Naive thymus-derived CD4-positive, alpha-beta T cell (primary cell): Measurements from ENCODE around the gene POU3F1. TPM values are rescaled to one million over a fixed set of nuclear protein-coding genes. Genes with fewer than 3 reads are reported as not detected.
A peak's percentile ranks its signal among the peaks of the same experiment; 100 is the strongest.

ENCODE experiments used
- ATAC-seq: fragments of 150-1000 bp; cut with Tn5 transposase; 2 replicates; pipeline ENCODE4 v1.10.0; 2021; ENCODE audit warnings: mild to moderate bottlenecking, moderate library complexity
- CTCF ChIA-PET: fragments of 350-600 bp; sonication (Branson Sonifier 250); formaldehyde crosslinking; loops from one replicate; lab custom pipeline; 2021; ENCODE audit warnings: antibody characterized with exemption; lab: Charles Lee
- POLR2A ChIA-PET: fragments of 350-600 bp; sonication (Branson Sonifier 250); formaldehyde crosslinking; loops from one replicate; lab custom pipeline; 2021; ENCODE audit warnings: antibody characterized with exemption, inconsistent platforms; lab: Charles Lee
- DNase-seq, 9 donors: peaks; one replicate each; pipeline versions ENCODE4 v3.0.0 to v3.0.0-alpha.2; 2020 to 2022; ENCODE audit warnings: mixed read lengths in 1 of 9
- H3K27ac ChIP-seq: one replicate; pipeline ENCODE4 v1.7.0; 2013; ENCODE audit warnings: mild to moderate bottlenecking, low read depth, low read length, moderate library complexity
- H3K27me3 ChIP-seq, 2 donors: one replicate each; pipeline ENCODE4 v1.7.0; 2013; ENCODE audit warnings: low read length in 2 of 2, mild to moderate bottlenecking in 2 of 2, moderate library complexity in 2 of 2; ENCODE audit not compliant: control insufficient read depth in 2 of 2, insufficient read depth in 2 of 2
- H3K36me3 ChIP-seq, 3 experiments: 1 replicate in 2 of 3; 2 replicates in 1 of 3; pipeline ENCODE4 v1.7.0; 2013; ENCODE audit warnings: low read length in 3 of 3, mild to moderate bottlenecking in 3 of 3, moderate library complexity in 1 of 3; ENCODE audit not compliant: insufficient read depth in 3 of 3, control insufficient read depth in 2 of 3
- H3K4me1 ChIP-seq, 2 donors: one replicate each; pipeline ENCODE4 v1.7.0; 2013; ENCODE audit warnings: low read length in 2 of 2, mild to moderate bottlenecking in 2 of 2, moderate library complexity in 1 of 2; ENCODE audit not compliant: control insufficient read depth in 2 of 2, insufficient read depth in 2 of 2
- H3K4me3 ChIP-seq: 2 replicates; pipeline ENCODE4 v1.7.0; 2013; ENCODE audit warnings: mild to moderate bottlenecking, low read length
- H3K9me3 ChIP-seq, 3 experiments: 1 replicate in 2 of 3; 2 replicates in 1 of 3; pipeline ENCODE4 v1.7.0; 2013; ENCODE audit warnings: low read length in 3 of 3; ENCODE audit not compliant: control insufficient read depth in 2 of 3
- H3K27ac Mint-ChIP-seq, 9 donors: one replicate each; pipeline ENCODE4 v1.8.0; 2020 to 2022; ENCODE audit warnings: mixed read lengths in 9 of 9, mild to moderate bottlenecking in 8 of 9, moderate library complexity in 5 of 9, inconsistent platforms in 2 of 9
- H3K27me3 Mint-ChIP-seq, 5 donors: one replicate each; pipeline ENCODE4 v1.8.0; 2021 to 2022; ENCODE audit warnings: mixed read lengths in 5 of 5, mild to moderate bottlenecking in 1 of 5
- H3K36me3 Mint-ChIP-seq, 5 donors: one replicate each; pipeline ENCODE4 v1.8.0; 2020 to 2022; ENCODE audit warnings: mixed read lengths in 5 of 5, mild to moderate bottlenecking in 3 of 5, inconsistent platforms in 1 of 5
- H3K4me1 Mint-ChIP-seq, 7 donors: one replicate each; pipeline ENCODE4 v1.8.0; 2020 to 2022; ENCODE audit warnings: mixed read lengths in 7 of 7, mild to moderate bottlenecking in 3 of 7, inconsistent platforms in 1 of 7
- H3K4me3 Mint-ChIP-seq, 10 donors: one replicate each; pipeline ENCODE4 v1.8.0; 2020 to 2022; ENCODE audit warnings: mild to moderate bottlenecking in 10 of 10, mixed read lengths in 10 of 10, moderate library complexity in 6 of 10, inconsistent platforms in 2 of 10
- H3K9me3 Mint-ChIP-seq, 11 donors: one replicate each; pipeline ENCODE4 v1.8.0; 2020 to 2022; ENCODE audit warnings: mixed read lengths in 11 of 11, mild to moderate bottlenecking in 4 of 11, inconsistent platforms in 1 of 11, moderate library complexity in 1 of 11
- intact Hi-C, 2 donors: fragments of 100-400 bp; cut with micrococcal nuclease; formaldehyde crosslinking; loops; one replicate each; pipeline ENCODE4 v1.15.1; 2023
- polyA plus RNA-seq, 2 donors: library from polyadenylated mRNA; unstranded; fragments of 300-500 nt; fragmentation: Illumina TruSeq; gene quantifications; one replicate each; pipeline ENCODE4 v1.2.3, GENCODE V29; 2021
- total RNA-seq, 6 experiments: library from RNA in 5 of 6; stranded (reverse) in 5 of 6; gene quantifications; 1 replicate in 5 of 6; 2 replicates in 1 of 6; pipeline ENCODE4 v1.2.3 and lab custom pipeline; 2021 to 2026

The POU3F1 gene
- total and polyA plus RNA-seq, 7 experiments from 2014 or later = 0.17 to 0.19 TPM; not detected in 5

DNA sequence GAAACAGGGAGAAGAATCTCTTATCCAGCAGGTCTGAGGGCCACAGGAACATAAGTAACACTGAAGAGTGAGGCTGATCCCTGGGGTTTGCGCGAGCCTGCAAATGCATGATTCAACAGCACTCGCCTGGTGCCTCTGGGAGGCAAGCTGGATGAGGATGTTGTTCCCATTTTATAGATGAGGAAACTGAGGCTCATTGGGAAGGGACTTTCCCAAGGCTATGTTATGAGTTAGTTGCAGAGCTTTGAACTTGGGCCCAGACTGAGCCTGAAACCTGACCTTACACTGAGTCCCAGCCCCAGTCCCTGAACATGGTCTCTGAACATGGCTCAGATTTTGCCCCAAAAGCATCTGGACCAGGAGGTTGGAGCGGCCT is 27.7 kb upstream of the POU3F1 start:
- Mint-ChIP-seq H3K36me3 (no peaks in the 10 kb centered on the region), H3K27ac (no peak overlapping the region), H3K9me3 (no peaks in the 10 kb centered on the region), H3K4me1 (peaks cover 0 to 2% (median 0%) of the 10 kb centered on the region in 7 donors), H3K27me3 (peaks cover 13 to 61% (median 33%) of the 10 kb centered on the region in 5 donors), H3K4me3 (no peak overlapping the region)
- Histone ChIP-seq H3K4me1 (no peaks in the 10 kb centered on the region), H3K4me3 (no peak overlapping the region), H3K36me3 (no peaks in the 10 kb centered on the region), H3K9me3 (no peaks in the 10 kb centered on the region), H3K27me3 (no peaks in the 10 kb centered on the region), H3K27ac (no peak overlapping the region)
- CTCF ChIA-PET = no interaction called here
- DNase-seq (no peak), ATAC-seq (no peak)
- intact Hi-C loops = no loop called here
- POLR2A ChIA-PET = no interaction called here

DNA sequence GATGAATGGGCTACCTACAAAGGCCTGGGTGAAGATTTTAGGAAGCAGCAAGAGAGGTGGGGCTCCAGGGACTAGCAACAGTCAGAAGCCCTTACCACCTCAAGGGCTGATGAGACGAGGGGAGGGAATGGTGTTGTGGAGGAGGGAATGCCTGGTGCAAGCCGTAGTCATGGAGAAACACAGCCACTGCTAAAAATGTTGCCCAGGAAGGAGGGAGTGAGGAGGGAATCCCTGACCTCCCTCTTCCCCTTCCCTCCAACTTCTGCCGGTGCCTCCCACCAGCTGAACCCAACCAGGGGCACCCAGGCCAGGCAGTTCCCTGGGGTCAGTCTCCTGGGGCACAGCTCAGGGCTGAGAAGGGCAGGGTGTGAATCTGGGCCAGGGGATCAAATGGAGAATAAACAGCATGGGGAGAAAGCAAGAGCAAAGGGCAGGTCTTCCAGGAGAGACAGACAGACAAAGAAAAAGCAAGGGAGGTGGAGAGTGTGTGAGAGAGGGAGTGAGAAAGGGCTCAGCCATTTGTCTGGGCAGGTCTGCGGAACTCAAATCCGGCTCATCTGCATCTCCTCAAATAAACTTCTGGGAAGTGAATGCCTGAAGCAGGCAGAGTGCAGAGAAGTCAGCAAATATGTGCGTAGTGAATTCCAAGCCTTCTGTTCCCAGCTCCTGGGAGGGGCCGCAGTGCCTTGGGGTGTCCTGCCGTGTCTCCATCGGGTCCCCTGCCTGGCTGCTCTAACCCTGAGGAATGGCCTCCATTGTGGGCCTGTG is 27.1 kb upstream of the POU3F1 start:
- Histone ChIP-seq H3K4me1 (no peaks in the 10 kb centered on the region), H3K9me3 (no peaks in the 10 kb centered on the region), H3K27ac (no peak overlapping the region), H3K36me3 (no peaks in the 10 kb centered on the region), H3K4me3 (no peak overlapping the region), H3K27me3 (no peaks in the 10 kb centered on the region)
- Mint-ChIP-seq H3K4me1 (peaks cover 0 to 2% (median 0%) of the 10 kb centered on the region in 7 donors), H3K9me3 (no peaks in the 10 kb centered on the region), H3K4me3 (no peak overlapping the region), H3K27ac (no peak overlapping the region), H3K36me3 (no peaks in the 10 kb centered on the region), H3K27me3 (peaks cover 17 to 66% (median 38%) of the 10 kb centered on the region in 5 donors)
- CTCF ChIA-PET = no interaction called here
- DNase-seq = no peak
- ATAC-seq = no peak
- POLR2A ChIA-PET = no interaction called here
- intact Hi-C loops = no loop called here

DNA sequence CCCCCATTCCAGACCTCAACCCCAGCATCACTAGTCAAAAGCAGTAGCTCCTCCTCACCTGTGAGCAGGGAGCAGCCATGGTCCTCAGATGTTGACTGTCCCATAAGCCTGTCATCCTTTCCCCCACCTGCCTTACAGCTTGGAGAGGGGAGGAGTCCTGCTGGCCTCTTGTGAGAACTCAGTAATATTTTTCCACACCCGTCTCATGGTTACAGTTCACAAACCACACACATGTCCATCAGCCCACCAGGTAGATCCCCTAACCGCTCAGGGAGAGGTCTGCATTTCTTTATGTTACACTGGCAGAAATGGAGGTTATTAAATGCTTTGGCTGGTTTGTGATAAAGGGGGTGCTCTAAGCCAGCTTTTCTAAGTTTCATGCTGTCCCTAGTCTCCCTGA is 26.3 kb upstream of the POU3F1 start:
- no peak overlapping the region for H3K4me3 Mint-ChIP-seq
- intact Hi-C loops = no loop called here
- no peak overlapping the region for H3K27ac Mint-ChIP-seq
- Histone ChIP-seq H3K36me3 (no peaks in the 10 kb centered on the region), H3K27me3 (no peaks in the 10 kb centered on the region), H3K9me3 (no peaks in the 10 kb centered on the region), H3K27ac (no peak overlapping the region), H3K4me3 (no peak overlapping the region), H3K4me1 (no peaks in the 10 kb centered on the region)
- ChIA-PET CTCF (interaction anchor here (0.6 kb wide), 1 partner anchor 9 kb away, joined by 5 read pairs; no protein-coding TSS in a partner anchor), POLR2A (no interaction called here)
- no peaks in the 10 kb centered on the region for H3K36me3 Mint-ChIP-seq
- peaks cover 0 to 2% (median 0%) of the 10 kb centered on the region in 7 donors for H3K4me1 Mint-ChIP-seq
- DNase-seq (no peak), ATAC-seq (no peak)
- no peaks in the 10 kb centered on the region for H3K9me3 Mint-ChIP-seq
- peaks cover 24 to 72% (median 43%) of the 10 kb centered on the region in 5 donors for H3K27me3 Mint-ChIP-seq

DNA sequence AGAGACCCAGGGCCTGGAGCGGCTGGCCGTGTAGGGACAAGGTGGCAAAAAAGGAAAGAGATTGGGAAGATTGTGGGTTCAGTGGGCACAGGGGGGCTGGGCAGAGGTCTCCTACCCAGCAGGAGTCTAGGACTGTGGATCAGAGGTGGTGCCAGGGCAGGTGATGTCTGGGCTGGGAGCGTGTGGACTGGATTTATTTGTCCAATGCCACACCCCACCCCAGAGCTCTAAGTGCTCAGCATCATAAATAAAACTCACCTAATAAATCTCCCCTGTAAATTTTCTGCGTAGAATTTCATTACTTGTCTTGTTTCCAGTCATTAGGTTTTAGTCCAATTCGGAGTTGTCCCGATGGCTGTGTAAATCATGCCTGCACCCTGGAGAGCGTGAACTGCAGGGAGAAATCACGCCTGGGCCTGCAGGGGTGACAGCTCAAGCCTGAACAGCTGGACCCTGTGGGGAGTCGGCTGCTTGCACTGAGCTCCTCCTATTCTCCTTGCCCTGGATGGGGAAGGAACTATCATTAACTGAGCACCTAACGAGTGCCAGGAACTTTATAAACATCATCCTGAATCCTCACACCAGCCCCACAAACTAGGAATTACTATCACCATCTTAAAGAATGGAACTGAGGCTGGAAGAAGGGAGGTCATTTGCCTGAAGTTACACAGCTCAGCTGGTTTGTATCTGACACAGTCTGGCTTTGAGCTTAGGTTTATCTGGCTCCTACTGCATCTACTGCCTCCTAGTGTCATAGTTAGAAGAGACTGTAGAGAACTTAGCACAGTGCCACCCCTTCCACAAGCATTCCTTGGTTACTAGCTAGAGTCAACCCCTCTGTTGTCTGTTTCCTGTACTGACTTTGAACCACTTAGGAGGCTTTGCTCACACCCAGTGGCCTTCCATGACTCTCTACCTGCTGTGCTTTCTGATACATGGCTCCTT is 25.0 kb upstream of the POU3F1 start:
- CTCF ChIA-PET = interaction anchor here (0.7 kb wide), 1 partner anchor 18 kb away, joined by 3 read pairs; no protein-coding TSS in a partner anchor
- intact Hi-C loops = no loop called here
- Mint-ChIP-seq H3K4me3 (no peak overlapping the region), H3K27ac (no peak overlapping the region), H3K36me3 (no peaks in the 10 kb centered on the region), H3K27me3 (peaks cover 31 to 73% (median 44%) of the 10 kb centered on the region in 5 donors), H3K9me3 (no peaks in the 10 kb centered on the region), H3K4me1 (peaks cover 0 to 2% (median 0%) of the 10 kb centered on the region in 7 donors)
- DNase-seq = peak in 1 of 9 donors; percentile 7
- peak; percentile 41 for ATAC-seq
- no peak overlapping the region for H3K27ac ChIP-seq
- no peak overlapping the region for H3K4me3 ChIP-seq
- H3K9me3 ChIP-seq = no peaks in the 10 kb centered on the region
- no peaks in the 10 kb centered on the region for H3K36me3 ChIP-seq
- POLR2A ChIA-PET = no interaction called here
- no peaks in the 10 kb centered on the region for H3K27me3 ChIP-seq
- no peaks in the 10 kb centered on the region for H3K4me1 ChIP-seq

DNA sequence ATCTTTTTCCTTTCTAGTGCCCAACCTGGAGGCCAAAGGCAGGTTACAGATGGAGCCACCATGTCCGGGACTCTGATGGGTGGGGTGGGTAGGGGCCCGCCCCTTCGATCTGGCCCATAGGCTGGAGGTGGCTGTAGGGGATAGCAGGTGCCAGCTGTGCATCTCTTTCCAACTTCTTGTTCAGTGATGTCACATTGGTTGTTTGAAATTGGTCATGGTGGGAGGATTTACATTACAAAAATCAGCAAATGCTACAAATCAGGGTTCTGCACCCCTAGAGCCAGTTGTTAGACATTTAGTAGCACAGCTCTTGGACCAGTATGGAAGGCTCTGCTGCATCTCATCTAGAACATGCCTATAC is 22.4 kb upstream of the POU3F1 start:
- H3K27ac ChIP-seq = no peak overlapping the region
- no peaks in the 10 kb centered on the region for H3K36me3 ChIP-seq
- no peak overlapping the region for H3K27ac Mint-ChIP-seq
- peaks cover 0 to 2% (median 0%) of the 10 kb centered on the region in 7 donors for H3K4me1 Mint-ChIP-seq
- DNase-seq (no peak), ATAC-seq (no peak)
- no peaks in the 10 kb centered on the region for H3K4me1 ChIP-seq
- no peak overlapping the region for H3K4me3 Mint-ChIP-seq
- CTCF ChIA-PET = no interaction called here
- peaks cover 31 to 60% (median 40%) of the 10 kb centered on the region in 5 donors for H3K27me3 Mint-ChIP-seq
- H3K4me3 ChIP-seq = no peak overlapping the region
- no peaks in the 10 kb centered on the region for H3K9me3 ChIP-seq
- H3K36me3 Mint-ChIP-seq = no peaks in the 10 kb centered on the region
- H3K27me3 ChIP-seq = no peaks in the 10 kb centered on the region
- POLR2A ChIA-PET = no interaction called here
- no peaks in the 10 kb centered on the region for H3K9me3 Mint-ChIP-seq
- intact Hi-C loops = no loop called here

DNA sequence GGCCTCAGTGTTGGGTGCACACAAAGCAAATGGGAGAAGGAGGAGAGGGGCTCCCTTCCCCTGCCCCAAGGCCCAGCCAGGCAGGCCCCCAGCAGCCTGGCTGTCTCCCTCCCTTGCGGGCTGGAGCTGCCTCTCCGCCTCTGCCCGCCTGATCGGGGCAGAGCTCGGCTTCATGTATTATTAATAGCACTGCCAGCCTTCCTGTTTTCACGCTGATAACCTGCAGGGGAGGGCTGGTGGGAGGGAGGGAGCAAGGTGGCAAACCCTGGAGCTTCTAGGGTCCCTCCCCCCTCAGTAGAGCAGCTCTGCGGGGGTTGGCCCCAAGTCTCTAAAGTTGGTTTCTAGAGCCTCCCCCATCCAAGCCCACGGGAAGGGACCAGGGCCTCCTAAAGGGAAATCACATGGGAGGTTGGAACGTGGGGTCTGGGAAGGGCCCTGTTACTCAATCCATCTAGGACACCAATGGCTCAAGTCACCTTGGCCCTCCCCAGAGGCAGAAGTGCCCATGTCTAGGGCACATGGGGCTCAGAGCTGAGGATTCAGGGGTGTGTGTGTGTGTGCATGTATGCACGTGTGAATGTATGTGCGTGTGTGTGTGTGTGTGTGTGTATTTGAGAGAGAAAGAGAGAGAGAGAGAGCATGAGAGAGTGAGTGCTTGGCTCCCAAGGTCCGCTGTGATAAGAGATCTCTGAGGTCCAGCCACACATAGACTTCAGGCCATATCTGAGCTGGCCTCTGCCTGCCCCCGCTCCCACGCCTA is 21.8 kb upstream of the POU3F1 start:
- peaks cover 31 to 56% (median 44%) of the 10 kb centered on the region in 5 donors for H3K27me3 Mint-ChIP-seq
- POLR2A ChIA-PET = no interaction called here
- CTCF ChIA-PET = no interaction called here
- DNase-seq (no peak), ATAC-seq (no peak)
- Histone ChIP-seq H3K27me3 (no peaks in the 10 kb centered on the region), H3K4me3 (no peak overlapping the region), H3K27ac (no peak overlapping the region), H3K4me1 (no peaks in the 10 kb centered on the region), H3K36me3 (no peaks in the 10 kb centered on the region), H3K9me3 (no peaks in the 10 kb centered on the region)
- H3K4me1 Mint-ChIP-seq = peaks cover 0 to 4% (median 0%) of the 10 kb centered on the region in 7 donors
- no peak overlapping the region for H3K27ac Mint-ChIP-seq
- no peaks in the 10 kb centered on the region for H3K36me3 Mint-ChIP-seq
- H3K9me3 Mint-ChIP-seq = no peaks in the 10 kb centered on the region
- H3K4me3 Mint-ChIP-seq = no peak overlapping the region
- intact Hi-C loops = no loop called here
